PC-9 (cell line): ENCODE measurements around the gene SLC8A1. TPM values are rescaled to one million over a fixed set of nuclear protein-coding genes. Genes with fewer than 3 reads are reported as not detected.

Experiments
- BruUV-seq: library from RNA; stranded (reverse); fragments of 400-500 nt; replicated peaks from 2 replicates; lab custom pipeline; 2021; lab: Mats Ljungman, UMichigan
- CTCF ChIA-PET: fragments of 300-600 bp; sonication (Branson Sonifier 250); formaldehyde crosslinking; loops from one replicate; lab custom pipeline; 2022; ENCODE audit warnings: antibody characterized with exemption; lab: Charles Lee
- POLR2A ChIA-PET: fragments of 300-600 bp; sonication (Branson Sonifier 250); formaldehyde crosslinking; loops from one replicate; lab custom pipeline; 2022; ENCODE audit warnings: antibody characterized with exemption; ENCODE audit not compliant: unreplicated experiment; lab: Charles Lee
- DNase-seq, 2 experiments: peaks; one replicate each; pipeline versions ENCODE4 v3.0.0 to v3.0.0-alpha.2; 2015 to 2022; ENCODE audit warnings: mixed read lengths in 1 of 2
- H2AFZ ChIP-seq: fragments of 200-600 bp; sonication (generic); 2 replicates; pipeline ENCODE4 v1.8.1; 2017; ENCODE audit warnings: antibody characterized with exemption
- H3F3A ChIP-seq: fragments of 200-600 bp; sonication (generic); 2 replicates; pipeline ENCODE4 v1.8.1; 2017; ENCODE audit warnings: antibody characterized with exemption, mild to moderate bottlenecking, low read depth; ENCODE audit not compliant: insufficient read depth
- H3K27ac ChIP-seq: fragments of 200-600 bp; sonication (generic); 2 replicates; pipeline ENCODE4 v1.6.1; 2016; ENCODE audit warnings: mixed run types
- H3K27me3 ChIP-seq: fragments of 200-600 bp; sonication (generic); 2 replicates; pipeline ENCODE4 v1.6.1; 2016; ENCODE audit warnings: low read depth, mixed run types; ENCODE audit not compliant: insufficient read depth
- H3K36me3 ChIP-seq: fragments of 200-600 bp; sonication (generic); 2 replicates; pipeline ENCODE4 v1.6.1; 2016; ENCODE audit warnings: low read depth, mixed run types
- H3K4me1 ChIP-seq: fragments of 200-600 bp; sonication (generic); replicated peaks from 2 replicates; pipeline ENCODE4 v1.6.1; 2016; ENCODE audit warnings: mixed run types; ENCODE audit not compliant: insufficient read depth
- H3K4me2 ChIP-seq: fragments of 200-600 bp; sonication (generic); 2 replicates; pipeline ENCODE4 v1.6.1; 2017; ENCODE audit warnings: mixed run types
- H3K4me3 ChIP-seq: fragments of 200-600 bp; sonication (generic); 2 replicates; pipeline ENCODE4 v1.6.1; 2016; ENCODE audit warnings: mixed run types
- H3K79me2 ChIP-seq: fragments of 200-600 bp; sonication (generic); 2 replicates; pipeline ENCODE4 v1.6.1; 2017; ENCODE audit warnings: low read depth, mixed run types
- H3K9me2 ChIP-seq: fragments of 200-600 bp; sonication (generic); 2 replicates; pipeline ENCODE4 v1.8.1; 2017; ENCODE audit warnings: mild to moderate bottlenecking; ENCODE audit not compliant: insufficient read depth
- H3K9me3 ChIP-seq: fragments of 200-600 bp; sonication (generic); 2 replicates; pipeline ENCODE4 v1.8.1; 2016; ENCODE audit warnings: low read depth; ENCODE audit not compliant: insufficient read depth
- H4K20me1 ChIP-seq: fragments of 200-600 bp; sonication (generic); 2 replicates; pipeline ENCODE4 v1.8.1; 2017; ENCODE audit not compliant: insufficient read depth
- CTCF ChIP-seq: fragments of 200-600 bp; sonication (generic); conservative IDR thresholded peaks from 2 replicates; pipeline ENCODE4 v1.6.1; 2017; ENCODE audit warnings: mixed run types, antibody characterized with exemption, mild to moderate bottlenecking, moderate library complexity
- EZH2 ChIP-seq: fragments of 200-600 bp; sonication (generic); IDR thresholded peaks from 2 replicates; pipeline ENCODE4 v1.8.0; 2017; ENCODE audit warnings: antibody characterized with exemption, low read depth
- intact Hi-C: fragments of 100-400 bp; cut with micrococcal nuclease; formaldehyde crosslinking; loops from one replicate; pipeline ENCODE4 v1.10.0; 2022; ENCODE audit not compliant: unreplicated experiment
- total RNA-seq: library from RNA; stranded (reverse); gene quantifications from 2 replicates; pipeline ENCODE4 v1.2.3, GENCODE V29; 2021

The SLC8A1 gene
- total RNA-seq, 1 experiment from 2014 or later = 13.5 TPM

GRCh38 chr2:40148334-40148733 lies 303.6 kb downstream of the SLC8A1 start:
- BruUV-seq = no TSS peak
- H2AFZ ChIP-seq = no peak overlapping the region
- POLR2A ChIA-PET = no interaction called here
- no peaks in the 10 kb centered on the region for H3F3A ChIP-seq
- no peaks in the 10 kb centered on the region for H3K27me3 ChIP-seq
- TF ChIP-seq CTCF (no peak), EZH2 (no peak)
- intact Hi-C loops = no loop called here
- H3K4me3 ChIP-seq = no peak overlapping the region
- H3K27ac ChIP-seq = no peak overlapping the region
- H3K9me3 ChIP-seq = no peaks in the 10 kb centered on the region
- no peaks in the 10 kb centered on the region for H3K79me2 ChIP-seq
- no peaks in the 10 kb centered on the region for H3K36me3 ChIP-seq
- H3K9me2 ChIP-seq = no peaks in the 10 kb centered on the region
- H3K4me1 ChIP-seq = peaks cover 3% of the 10 kb centered on the region
- DNase-seq = no peak
- no peak overlapping the region for H3K4me2 ChIP-seq
- H4K20me1 ChIP-seq = no peaks in the 10 kb centered on the region
- CTCF ChIA-PET = no interaction called here

- Histone ChIP-seq H3K27me3 (no peaks in the 10 kb centered on the region), H2AFZ (no peak overlapping the region), H3K4me3 (no peak overlapping the region), H3K9me2 (no peaks in the 10 kb centered on the region), H3K9me3 (no peaks in the 10 kb centered on the region), H3K79me2 (no peaks in the 10 kb centered on the region), H3K4me2 (no peak overlapping the region), H3K27ac (no peak overlapping the region), H3F3A (no peaks in the 10 kb centered on the region), H3K36me3 (no peaks in the 10 kb centered on the region), H4K20me1 (no peaks in the 10 kb centered on the region), H3K4me1 (no peaks in the 10 kb centered on the region)
- ChIA-PET POLR2A (no interaction called here), CTCF (no interaction called here)
- DNase-seq = no peak
- TF ChIP-seq EZH2 (no peak), CTCF (no peak)
- no TSS peak for BruUV-seq
- intact Hi-C loops = no loop called here
Observed at GRCh38 chr2:40147360-40147759, 304.5 kb downstream of the SLC8A1 start.

DNA sequence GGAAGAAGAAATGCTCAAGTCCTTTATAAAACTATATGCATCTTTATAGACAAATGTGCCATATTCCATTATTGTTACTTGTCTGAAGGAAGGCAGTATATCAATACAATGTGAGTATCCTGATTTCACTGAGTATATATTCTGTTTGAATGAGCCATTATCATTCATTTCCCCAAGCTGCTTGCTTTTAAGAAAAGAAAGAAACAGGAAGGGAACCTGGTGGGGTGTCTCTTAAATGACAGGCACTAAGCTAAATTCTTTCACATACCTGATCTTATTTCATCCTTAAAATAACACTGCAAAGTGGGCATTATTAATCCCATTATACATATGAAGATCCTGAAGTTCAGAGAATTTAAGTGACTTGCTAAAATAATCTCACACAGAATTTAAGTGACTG lies 307.9 kb downstream of the SLC8A1 start:
- no peaks in the 10 kb centered on the region for H3F3A ChIP-seq
- no peaks in the 10 kb centered on the region for H3K27me3 ChIP-seq
- H3K9me2 ChIP-seq = no peaks in the 10 kb centered on the region
- no peaks in the 10 kb centered on the region for H3K9me3 ChIP-seq
- no peaks in the 10 kb centered on the region for H3K36me3 ChIP-seq
- H3K4me1 ChIP-seq = no peaks in the 10 kb centered on the region
- no peak overlapping the region for H3K4me3 ChIP-seq
- no peak overlapping the region for H2AFZ ChIP-seq
- ChIA-PET POLR2A (no interaction called here), CTCF (no interaction called here)
- H3K27ac ChIP-seq = no peak overlapping the region
- no peak for DNase-seq
- intact Hi-C loops = no loop called here
- H3K4me2 ChIP-seq = no peak overlapping the region
- TF ChIP-seq CTCF (no peak), EZH2 (no peak)
- no peaks in the 10 kb centered on the region for H3K79me2 ChIP-seq
- no TSS peak for BruUV-seq
- no peaks in the 10 kb centered on the region for H4K20me1 ChIP-seq
